Erythroblast (primary cell): ENCODE results near the gene OR1D5.
"Not testable (repeated sequence)": the region's sequence is repeated elsewhere in the genome, so short reads cannot be mapped to it uniquely, and the experiment has no call there.

Experiments used
- GATA1 ChIP-seq: IDR thresholded peaks from 2 replicates; pipeline ENCODE4 v1.6.1; 2011; ENCODE audit warnings: low read depth, mild to moderate bottlenecking, control low read depth, low read length, moderate library complexity
- POLR2A ChIP-seq: IDR thresholded peaks from 2 replicates; pipeline ENCODE4 v1.6.1; 2011; ENCODE audit warnings: mild to moderate bottlenecking, low read length

DNA sequence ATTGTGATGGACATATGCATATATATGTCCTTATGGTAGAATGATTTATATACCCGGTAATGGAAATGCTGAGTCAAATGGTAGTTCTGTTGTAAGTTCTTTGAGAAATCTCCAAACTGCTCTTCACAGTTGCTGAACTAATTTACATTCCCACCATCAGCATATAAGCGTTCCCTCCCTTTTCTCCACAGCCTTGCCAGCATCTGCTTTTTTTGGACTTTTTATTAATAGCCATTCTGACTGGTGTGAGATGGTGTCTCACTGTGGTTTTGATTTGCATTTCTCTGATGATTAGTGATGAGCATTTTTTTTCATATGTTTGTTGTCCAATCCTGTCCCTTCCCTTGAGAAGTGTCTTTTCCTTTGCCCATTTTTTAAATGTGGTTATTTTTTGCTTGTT, 8.5 kb downstream of the OR1D5 start:
- not testable (repeated sequence) for TF ChIP-seq POLR2A, GATA1
